Measurements from ENCODE around the gene TAC1.
A peak's percentile ranks its signal among the peaks of the same experiment; 100 is the strongest.

Gene TAC1, protein sequence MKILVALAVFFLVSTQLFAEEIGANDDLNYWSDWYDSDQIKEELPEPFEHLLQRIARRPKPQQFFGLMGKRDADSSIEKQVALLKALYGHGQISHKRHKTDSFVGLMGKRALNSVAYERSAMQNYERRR

DNA sequence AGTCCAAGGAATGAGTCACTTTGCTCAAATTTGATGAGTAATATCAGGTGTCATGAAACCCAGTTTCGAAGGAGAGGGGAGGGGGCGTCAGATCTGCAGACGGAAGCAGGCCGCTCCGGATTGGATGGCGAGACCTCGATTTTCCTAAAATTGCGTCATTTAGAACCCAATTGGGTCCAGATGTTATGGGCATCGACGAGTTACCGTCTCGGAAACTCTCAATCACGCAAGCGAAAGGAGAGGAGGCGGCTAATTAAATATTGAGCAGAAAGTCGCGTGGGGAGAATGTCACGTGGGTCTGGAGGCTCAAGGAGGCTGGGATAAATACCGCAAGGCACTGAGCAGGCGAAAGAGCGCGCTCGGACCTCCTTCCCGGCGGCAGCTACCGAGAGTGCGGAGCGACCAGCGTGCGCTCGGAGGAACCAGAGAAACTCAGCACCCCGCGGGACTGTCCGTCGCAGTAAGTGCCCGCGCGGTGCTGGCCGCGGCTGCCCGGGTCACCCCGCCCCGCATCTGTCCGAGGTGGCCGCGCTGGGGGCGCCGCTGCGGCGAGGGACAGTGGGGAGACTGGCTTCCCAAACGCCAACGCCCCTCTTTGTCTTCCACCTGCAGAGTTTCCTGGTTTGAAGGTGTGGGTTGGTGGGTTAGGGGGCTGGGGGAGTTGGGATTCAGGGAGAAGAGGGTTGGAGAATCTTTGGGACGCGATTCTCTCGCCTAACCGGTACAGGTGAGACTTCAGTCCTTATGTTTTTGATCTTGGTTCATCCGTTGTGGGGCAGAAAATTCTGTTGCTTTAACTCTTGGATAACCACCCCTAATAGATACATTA is at the start of gene TAC1:
Gene TAC1, plus strand, starts transcription at position 351 of the 829 bp plus-strand sequence. CDS start 527 bp downstream, outside the sequence.
- Histone ChIP-seq H3K4me3 (ENCODE audit: low read depth, low read length) (peak within 1 kb of the TSS; percentile 77), H3K9ac (ENCODE audit: low read length) (peak within 1 kb of the TSS; percentile 59), H3K27ac (ENCODE audit: low read depth, low read length) (no peak within 1 kb of the TSS), H3K4me1 (ENCODE audit: control insufficient read depth, insufficient read depth, low read length) (peaks cover 19% of the 10 kb centered on the region), H3K9me3 (ENCODE audit: control insufficient read depth, insufficient read depth, low read depth, low read length) (no peaks in the 10 kb centered on the region), H3K27me3 (ENCODE audit: control insufficient read depth, insufficient read depth, low read length) (peaks cover 86% of the 10 kb centered on the region), H3K36me3 (ENCODE audit: control insufficient read depth, insufficient read depth, low read length) (no peaks in the 10 kb centered on the region)

DNA sequence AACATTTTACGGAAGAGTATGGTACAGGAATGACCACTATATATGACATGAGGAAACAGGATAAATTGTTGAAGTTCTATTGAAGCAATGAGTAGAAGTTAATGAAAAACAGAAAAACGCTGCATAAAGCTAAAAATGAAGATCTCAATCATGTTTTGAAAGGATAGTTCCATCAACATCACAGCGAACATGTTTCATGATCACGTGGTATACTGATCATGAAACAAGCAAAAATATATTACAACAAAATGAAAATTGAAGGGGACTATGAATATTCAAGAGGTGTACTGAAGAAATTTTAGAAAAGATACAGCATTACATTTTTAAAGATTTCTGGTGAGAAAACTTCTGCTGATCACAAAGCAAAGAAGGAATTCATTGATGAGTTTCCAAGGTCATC is 45.9 kb upstream of the TAC1 start:
- Histone ChIP-seq H3K4me1 (ENCODE audit: control insufficient read depth, insufficient read depth, low read length) (no peaks in the 10 kb centered on the region), H3K9me3 (ENCODE audit: control insufficient read depth, insufficient read depth, low read depth, low read length) (no peaks in the 10 kb centered on the region), H3K27me3 (ENCODE audit: control insufficient read depth, insufficient read depth, low read length) (no peaks in the 10 kb centered on the region; the same call in 1 of the 2 replicates), H3K9ac (ENCODE audit: low read length) (no peak overlapping the region), H3K36me3 (ENCODE audit: control insufficient read depth, insufficient read depth, low read length) (no peaks in the 10 kb centered on the region), H3K4me3 (ENCODE audit: low read depth, low read length) (no peak overlapping the region), H3K27ac (ENCODE audit: low read depth, low read length) (no peak overlapping the region)

DNA sequence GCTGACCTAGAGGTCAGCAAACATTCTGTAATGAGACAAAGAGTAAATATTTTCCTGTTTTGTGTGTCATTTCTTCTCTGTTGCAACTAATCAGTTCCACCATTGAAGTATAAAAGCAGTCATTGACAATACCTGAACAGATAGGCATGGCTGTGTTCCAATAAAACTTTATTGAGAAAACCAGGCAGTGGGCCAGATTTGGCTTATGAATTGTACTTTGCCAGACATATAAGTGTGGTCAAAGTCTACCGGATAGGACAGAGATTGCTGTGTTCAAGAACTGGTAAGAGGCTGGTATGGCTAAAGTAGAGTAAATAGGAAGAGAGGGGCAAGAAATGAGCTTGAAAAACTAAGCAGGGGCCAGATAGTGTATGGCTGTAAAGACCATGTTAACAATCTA is 38.3 kb upstream of the TAC1 start:
- no peaks in the 10 kb centered on the region for H3K27me3 ChIP-seq (ENCODE audit: control insufficient read depth, insufficient read depth, low read length)
- no peak overlapping the region for H3K27ac ChIP-seq (ENCODE audit: low read depth, low read length)
- H3K4me1 ChIP-seq (ENCODE audit: control insufficient read depth, insufficient read depth, low read length): no peaks in the 10 kb centered on the region
- no peak overlapping the region for H3K4me3 ChIP-seq (ENCODE audit: low read depth, low read length)
- H3K9ac ChIP-seq (ENCODE audit: low read length): no peak overlapping the region
- no peaks in the 10 kb centered on the region for H3K36me3 ChIP-seq (ENCODE audit: control insufficient read depth, insufficient read depth, low read length)
- H3K9me3 ChIP-seq (ENCODE audit: control insufficient read depth, insufficient read depth, low read depth, low read length): no peaks in the 10 kb centered on the region

DNA sequence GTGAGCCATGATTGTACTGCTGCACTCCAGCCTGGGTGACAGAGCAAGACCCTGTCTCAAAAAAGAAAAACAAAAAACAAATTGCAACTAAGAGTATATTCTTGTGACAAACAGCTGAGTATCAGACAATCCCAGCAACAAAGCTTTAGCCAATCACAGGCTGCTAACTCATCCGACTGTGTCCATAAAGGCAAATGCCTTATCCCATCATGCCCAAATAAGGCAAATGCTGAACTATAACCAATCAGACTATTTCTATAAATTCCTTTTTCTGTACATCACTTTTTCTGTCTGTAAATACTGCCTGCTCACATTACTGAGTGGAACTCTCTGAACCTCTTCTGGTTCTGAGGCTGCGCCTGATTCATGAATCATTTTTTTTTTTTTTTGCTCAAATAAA is 37.5 kb upstream of the TAC1 start:
- no peak overlapping the region for H3K9ac ChIP-seq (ENCODE audit: low read length)
- H3K9me3 ChIP-seq (ENCODE audit: control insufficient read depth, insufficient read depth, low read depth, low read length): no peaks in the 10 kb centered on the region
- no peak overlapping the region for H3K27ac ChIP-seq (ENCODE audit: low read depth, low read length)
- no peak overlapping the region for H3K4me3 ChIP-seq (ENCODE audit: low read depth, low read length)
- H3K4me1 ChIP-seq (ENCODE audit: control insufficient read depth, insufficient read depth, low read length): no peaks in the 10 kb centered on the region
- no peaks in the 10 kb centered on the region for H3K36me3 ChIP-seq (ENCODE audit: control insufficient read depth, insufficient read depth, low read length)
- no peaks in the 10 kb centered on the region for H3K27me3 ChIP-seq (ENCODE audit: control insufficient read depth, insufficient read depth, low read length)

DNA sequence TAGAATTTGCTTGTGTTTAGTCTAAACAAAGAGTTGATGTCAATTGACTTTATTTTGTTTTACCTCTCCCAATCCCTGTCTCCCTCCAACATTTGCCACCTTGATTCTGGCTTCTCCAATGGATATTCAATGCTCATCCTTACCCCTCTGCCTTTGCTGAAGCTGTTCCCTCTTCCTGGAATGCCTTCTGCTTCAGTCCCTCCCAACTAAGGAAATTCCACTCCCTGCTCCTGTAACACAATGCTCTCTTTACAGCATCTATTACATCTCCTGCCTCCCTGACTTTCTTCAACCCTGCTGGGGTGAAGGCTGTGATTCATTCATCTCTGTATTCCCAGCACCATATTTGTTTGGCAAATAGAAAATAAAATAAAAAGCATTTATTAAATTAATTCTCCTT is 34.5 kb upstream of the TAC1 start:
- no peaks in the 10 kb centered on the region for H3K36me3 ChIP-seq (ENCODE audit: control insufficient read depth, insufficient read depth, low read length)
- no peak overlapping the region for H3K27ac ChIP-seq (ENCODE audit: low read depth, low read length)
- no peaks in the 10 kb centered on the region for H3K4me1 ChIP-seq (ENCODE audit: control insufficient read depth, insufficient read depth, low read length)
- H3K27me3 ChIP-seq (ENCODE audit: control insufficient read depth, insufficient read depth, low read length): no peaks in the 10 kb centered on the region
- no peak overlapping the region for H3K9ac ChIP-seq (ENCODE audit: low read length)
- no peaks in the 10 kb centered on the region for H3K9me3 ChIP-seq (ENCODE audit: control insufficient read depth, insufficient read depth, low read depth, low read length)
- no peak overlapping the region for H3K4me3 ChIP-seq (ENCODE audit: low read depth, low read length)

DNA sequence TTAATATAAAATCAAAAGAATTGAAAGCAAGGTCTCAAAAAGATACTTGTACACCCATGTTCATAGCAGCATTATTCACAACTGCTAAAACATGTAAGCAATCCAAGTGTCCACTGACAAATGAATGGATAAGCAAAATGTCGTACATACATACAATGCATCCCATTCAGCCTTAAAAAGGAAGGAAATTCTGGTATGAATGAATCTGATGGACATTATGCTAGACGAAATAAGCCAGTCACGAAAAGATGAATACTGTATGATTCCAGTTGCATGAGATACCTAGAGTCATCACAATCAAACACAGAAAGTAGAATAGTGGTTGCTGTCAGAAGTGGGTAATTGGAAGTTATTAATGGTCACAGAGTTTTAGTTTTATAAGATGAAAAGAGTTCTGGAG is 9.5 kb upstream of the TAC1 start:
- H3K36me3 ChIP-seq (ENCODE audit: control insufficient read depth, insufficient read depth, low read length): no peaks in the 10 kb centered on the region
- no peak overlapping the region for H3K4me3 ChIP-seq (ENCODE audit: low read depth, low read length)
- H3K9me3 ChIP-seq (ENCODE audit: control insufficient read depth, insufficient read depth, low read depth, low read length): no peaks in the 10 kb centered on the region
- peaks cover 6% of the 10 kb centered on the region; the same call in 1 of the 2 replicates for H3K27me3 ChIP-seq (ENCODE audit: control insufficient read depth, insufficient read depth, low read length)
- no peaks in the 10 kb centered on the region for H3K4me1 ChIP-seq (ENCODE audit: control insufficient read depth, insufficient read depth, low read length)
- no peak overlapping the region for H3K9ac ChIP-seq (ENCODE audit: low read length)
- no peak overlapping the region for H3K27ac ChIP-seq (ENCODE audit: low read depth, low read length)

DNA sequence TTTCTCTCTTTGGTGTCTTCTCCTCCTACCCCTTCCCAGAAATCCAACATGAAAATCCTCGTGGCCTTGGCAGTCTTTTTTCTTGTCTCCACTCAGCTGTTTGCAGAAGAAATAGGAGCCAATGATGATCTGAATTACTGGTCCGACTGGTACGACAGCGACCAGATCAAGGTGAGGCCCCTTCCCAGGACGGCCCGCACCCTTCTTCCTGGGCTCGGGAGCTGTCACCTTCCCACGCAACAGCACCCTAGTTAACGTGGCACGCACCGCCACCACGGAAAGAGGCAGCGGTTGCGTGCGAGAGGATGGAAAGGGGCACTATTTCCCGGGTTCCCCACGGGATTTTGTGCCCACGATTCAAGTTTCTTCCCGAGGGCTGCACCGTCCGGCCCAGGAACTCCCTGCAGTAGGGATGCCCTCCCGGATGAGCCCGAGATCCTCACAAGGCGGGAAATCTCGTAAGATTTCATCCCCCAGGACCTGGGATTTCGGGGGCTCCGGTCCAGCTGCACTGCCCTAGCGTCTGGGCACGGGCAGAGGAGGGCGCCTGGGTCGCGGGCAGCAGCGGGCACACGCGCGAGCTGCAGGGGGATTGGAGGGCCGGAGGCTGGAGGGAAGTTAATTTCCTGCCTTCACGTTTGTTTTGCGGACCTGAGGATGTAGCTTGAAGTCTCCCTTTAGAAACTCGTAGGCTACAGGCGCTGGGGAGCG is 834 bp downstream of the TAC1 start:
- no peaks in the 10 kb centered on the region for H3K36me3 ChIP-seq (ENCODE audit: control insufficient read depth, insufficient read depth, low read length)
- H3K9me3 ChIP-seq (ENCODE audit: control insufficient read depth, insufficient read depth, low read depth, low read length): no peaks in the 10 kb centered on the region
- peaks cover 88% of the 10 kb centered on the region for H3K27me3 ChIP-seq (ENCODE audit: control insufficient read depth, insufficient read depth, low read length)
- peak overlapping the region; percentile 77 for H3K4me3 ChIP-seq (ENCODE audit: low read depth, low read length)
- peak overlapping the region; percentile 38 for H3K9ac ChIP-seq (ENCODE audit: low read length)
- H3K4me1 ChIP-seq (ENCODE audit: control insufficient read depth, insufficient read depth, low read length): peaks cover 19% of the 10 kb centered on the region
- no peak overlapping the region for H3K27ac ChIP-seq (ENCODE audit: low read depth, low read length)

DNA sequence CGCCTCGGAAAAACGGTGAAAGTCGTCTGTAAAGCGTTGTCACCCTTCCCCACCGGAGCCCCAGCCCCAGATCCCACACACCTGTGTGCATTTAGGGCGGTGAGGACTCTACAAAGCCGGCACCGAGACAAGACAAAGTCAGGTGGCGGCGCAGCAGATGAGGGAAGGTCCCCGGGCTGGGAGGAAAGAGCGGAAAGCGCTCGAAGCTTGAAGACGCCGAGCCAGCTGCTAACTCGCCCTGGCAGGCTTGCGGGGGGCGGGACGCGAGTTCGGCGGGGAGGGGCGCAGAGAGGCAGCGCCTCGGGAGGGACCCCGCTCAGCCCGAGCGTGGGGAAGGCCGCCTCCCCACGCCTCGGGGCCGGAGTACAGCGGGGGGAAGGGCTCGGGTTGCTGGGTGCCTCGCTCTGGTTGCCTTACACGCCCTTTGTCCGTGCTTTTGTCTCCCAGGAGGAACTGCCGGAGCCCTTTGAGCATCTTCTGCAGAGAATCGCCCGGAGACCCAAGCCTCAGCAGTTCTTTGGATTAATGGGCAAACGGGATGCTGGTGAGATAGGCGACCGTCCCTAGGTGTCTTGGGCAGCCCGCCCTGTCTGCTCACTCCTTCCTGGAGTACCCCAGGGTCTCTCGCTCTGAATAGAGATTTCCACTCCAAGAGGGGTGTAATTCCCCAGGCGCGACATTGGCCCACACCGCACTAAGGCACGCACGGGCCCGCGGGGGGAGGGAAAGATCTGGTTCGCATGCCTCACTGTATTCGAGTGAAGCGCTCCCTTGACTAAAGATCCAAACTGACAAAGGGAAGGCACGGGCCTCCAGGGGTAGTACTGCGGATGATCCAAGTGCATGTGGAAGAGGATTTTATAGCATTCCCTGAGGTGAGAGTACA is 1.6 kb downstream of the TAC1 start:
- Histone ChIP-seq H3K27ac (ENCODE audit: low read depth, low read length) (no peak overlapping the region), H3K9ac (ENCODE audit: low read length) (peak overlapping the region; percentile 38), H3K36me3 (ENCODE audit: control insufficient read depth, insufficient read depth, low read length) (no peaks in the 10 kb centered on the region), H3K27me3 (ENCODE audit: control insufficient read depth, insufficient read depth, low read length) (peaks cover 82% of the 10 kb centered on the region), H3K4me3 (ENCODE audit: low read depth, low read length) (peak overlapping the region; percentile 77), H3K4me1 (ENCODE audit: control insufficient read depth, insufficient read depth, low read length) (peaks cover 19% of the 10 kb centered on the region), H3K9me3 (ENCODE audit: control insufficient read depth, insufficient read depth, low read depth, low read length) (no peaks in the 10 kb centered on the region)

DNA sequence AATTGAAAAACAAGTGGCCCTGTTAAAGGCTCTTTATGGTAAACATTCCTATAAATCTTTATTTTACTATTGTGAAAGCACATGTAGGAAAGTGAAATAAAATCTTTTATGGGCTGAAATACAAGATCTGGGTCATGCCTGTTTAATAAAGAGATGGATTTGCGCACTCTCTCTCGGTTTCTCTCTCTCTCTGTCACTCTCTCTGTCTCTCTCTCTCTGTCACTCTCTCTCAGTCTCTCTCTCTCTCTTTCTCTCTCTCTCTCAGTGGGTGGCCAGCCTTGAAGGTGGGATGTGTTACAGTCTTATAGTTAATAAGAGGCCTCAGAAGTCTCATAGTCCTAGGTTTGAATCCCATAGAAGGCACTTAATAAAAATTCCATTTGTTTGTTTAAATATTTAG is 2.4 kb downstream of the TAC1 start:
- no peak overlapping the region for H3K9ac ChIP-seq (ENCODE audit: low read length)
- H3K4me1 ChIP-seq (ENCODE audit: control insufficient read depth, insufficient read depth, low read length): peaks cover 19% of the 10 kb centered on the region
- H3K4me3 ChIP-seq (ENCODE audit: low read depth, low read length): no peak overlapping the region
- no peaks in the 10 kb centered on the region for H3K36me3 ChIP-seq (ENCODE audit: control insufficient read depth, insufficient read depth, low read length)
- no peaks in the 10 kb centered on the region for H3K9me3 ChIP-seq (ENCODE audit: control insufficient read depth, insufficient read depth, low read depth, low read length)
- peaks cover 76% of the 10 kb centered on the region for H3K27me3 ChIP-seq (ENCODE audit: control insufficient read depth, insufficient read depth, low read length)
- no peak overlapping the region for H3K27ac ChIP-seq (ENCODE audit: low read depth, low read length)

DNA sequence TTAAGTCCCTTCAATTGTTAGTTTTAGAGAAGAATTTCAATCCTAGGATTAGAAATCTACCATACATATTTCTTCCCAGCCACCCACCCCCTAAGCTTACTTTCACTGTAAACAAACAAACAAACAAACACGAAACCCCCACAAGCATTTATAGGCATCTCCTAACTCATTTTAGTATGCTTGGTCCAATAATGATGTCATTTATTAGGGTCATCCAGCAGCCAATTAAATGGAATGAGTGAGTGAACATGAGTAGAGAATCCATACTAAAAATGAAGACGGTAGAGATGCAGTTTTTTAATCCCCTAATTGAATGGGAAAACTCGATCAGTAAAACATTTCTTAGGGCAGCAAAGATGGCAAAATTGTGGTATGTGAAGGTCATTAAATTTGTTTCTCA is 3.2 kb downstream of the TAC1 start:
- H3K9me3 ChIP-seq (ENCODE audit: control insufficient read depth, insufficient read depth, low read depth, low read length): no peaks in the 10 kb centered on the region
- no peaks in the 10 kb centered on the region for H3K36me3 ChIP-seq (ENCODE audit: control insufficient read depth, insufficient read depth, low read length)
- H3K27me3 ChIP-seq (ENCODE audit: control insufficient read depth, insufficient read depth, low read length): peaks cover 68% of the 10 kb centered on the region
- no peak overlapping the region for H3K27ac ChIP-seq (ENCODE audit: low read depth, low read length)
- H3K9ac ChIP-seq (ENCODE audit: low read length): no peak overlapping the region
- peaks cover 19% of the 10 kb centered on the region for H3K4me1 ChIP-seq (ENCODE audit: control insufficient read depth, insufficient read depth, low read length)
- no peak overlapping the region for H3K4me3 ChIP-seq (ENCODE audit: low read depth, low read length)
